ENCODE measurements around the gene SCUBE1. TPM values are rescaled to one million over a fixed set of nuclear protein-coding genes. Genes with fewer than 3 reads are reported as not detected.
"Not testable (repeated sequence)": the region's sequence is repeated elsewhere in the genome, so short reads cannot be mapped to it uniquely, and the experiment has no call there.

The SCUBE1 gene
- total and polyA plus RNA-seq, 2 experiments from 2014 or later: 2.1 to 2.2 TPM

DNA sequence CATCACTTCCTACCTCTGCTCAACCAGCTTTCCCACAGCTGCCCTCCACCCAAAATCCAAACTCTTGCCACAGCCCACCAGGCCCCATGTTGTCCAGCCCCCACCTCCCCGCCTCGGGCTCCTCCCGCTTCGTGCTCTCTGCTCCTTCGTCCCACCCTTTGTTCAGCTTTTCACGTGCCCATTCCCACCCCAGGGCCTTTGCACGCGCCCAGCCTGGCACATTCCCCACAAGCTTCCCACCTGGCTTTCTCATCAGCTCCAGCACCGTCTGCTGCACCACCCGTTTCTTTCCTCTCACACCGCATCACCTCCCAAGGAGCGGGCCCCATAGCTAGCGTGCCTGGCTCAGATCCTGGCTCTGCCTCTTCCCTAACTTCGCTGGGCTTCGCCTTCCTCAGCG lies 54.8 kb downstream of the SCUBE1 start:
- Histone ChIP-seq H3K36me3 (replicated peaks; ENCODE audit: insufficient read depth, low read depth) (no peaks in the 10 kb centered on the region), H3K9me3 (ENCODE audit: low read depth) (no peaks in the 10 kb centered on the region), H3K4me3 (no peak overlapping the region), H3K9me2 (replicated peaks; ENCODE audit: insufficient read depth) (no peaks in the 10 kb centered on the region), H3K27me3 (no peaks in the 10 kb centered on the region), H3K4me1 (ENCODE audit: insufficient read depth) (peaks cover 40% of the 10 kb centered on the region), H3K79me2 (no peaks in the 10 kb centered on the region), H3K4me2 (no peak overlapping the region), H4K20me1 (ENCODE audit: insufficient read depth, poor library complexity, severe bottlenecking) (no peaks in the 10 kb centered on the region), H3K27ac (no peak overlapping the region), H2AFZ (no peak overlapping the region)
- over 99% methylated on average over 16 of the region's 16 CpGs for WGBS (ENCODE audit: low lambda C conversion rate, missing lambda C conversion rate)
- DNase-seq (ENCODE audit: low spot score): no peak
- TF ChIP-seq EZH2phosphoT487 (IDR thresholded peaks at IDR 0.05; ENCODE audit: low read depth, severe bottlenecking, unreplicated experiment): no peak

- TF ChIP-seq EZH2 (IDR thresholded peaks at IDR 0.05; ENCODE audit: borderline replicate concordance) (no peak), CTCF (IDR thresholded peaks at IDR 0.05; ENCODE audit: poor library complexity) (no peak), EZH2phosphoT487 (IDR thresholded peaks at IDR 0.05; ENCODE audit: low read depth, severe bottlenecking, unreplicated experiment) (no peak)
- no peak overlapping the region for H3K27ac ChIP-seq
- no peak for DNase-seq (ENCODE audit: low spot score)
- no peaks in the 10 kb centered on the region for H3K27me3 ChIP-seq
- H3K9me3 ChIP-seq (ENCODE audit: low read depth): no peaks in the 10 kb centered on the region
- H3K79me2 ChIP-seq: no peaks in the 10 kb centered on the region
- no peak overlapping the region for H3K4me3 ChIP-seq
- no peaks in the 10 kb centered on the region for H3K36me3 ChIP-seq (replicated peaks; ENCODE audit: insufficient read depth, low read depth)
- H3K4me1 ChIP-seq (ENCODE audit: insufficient read depth): peaks cover 31% of the 10 kb centered on the region
- H3K9me2 ChIP-seq (replicated peaks; ENCODE audit: insufficient read depth): no peaks in the 10 kb centered on the region
- no peak overlapping the region for H3K4me2 ChIP-seq
- no peak overlapping the region for H2AFZ ChIP-seq
- WGBS (ENCODE audit: low lambda C conversion rate, missing lambda C conversion rate): 83% methylated on average over 4 of the region's 4 CpGs
- no peaks in the 10 kb centered on the region for H4K20me1 ChIP-seq (ENCODE audit: insufficient read depth, poor library complexity, severe bottlenecking)
These were observed 55.7 kb downstream of the SCUBE1 start for GRCh38 chr22:43287441-43287840.

GRCh38 chr22:43281394-43281793 lies 61.8 kb downstream of the SCUBE1 start:
- Histone ChIP-seq H3K4me3 (no peak overlapping the region), H3K36me3 (replicated peaks; ENCODE audit: insufficient read depth, low read depth) (no peaks in the 10 kb centered on the region), H3K4me2 (no peak overlapping the region), H3K4me1 (ENCODE audit: insufficient read depth) (peaks cover 7% of the 10 kb centered on the region), H4K20me1 (ENCODE audit: insufficient read depth, poor library complexity, severe bottlenecking) (no peaks in the 10 kb centered on the region), H3K27ac (no peak overlapping the region), H3K79me2 (no peaks in the 10 kb centered on the region), H3K9me3 (ENCODE audit: low read depth) (no peaks in the 10 kb centered on the region), H3K9me2 (replicated peaks; ENCODE audit: insufficient read depth) (no peaks in the 10 kb centered on the region), H2AFZ (no peak overlapping the region), H3K27me3 (no peaks in the 10 kb centered on the region)
- no peak for TF ChIP-seq EZH2 (IDR thresholded peaks at IDR 0.05; ENCODE audit: borderline replicate concordance)
- no peak for DNase-seq (ENCODE audit: low spot score)
- WGBS (ENCODE audit: low lambda C conversion rate, missing lambda C conversion rate): 81% methylated on average over 2 of the region's 2 CpGs

- H3K4me3 ChIP-seq; H2AFZ ChIP-seq; H3K36me3 ChIP-seq (replicated peaks; ENCODE audit: insufficient read depth, low read depth); H3K4me2 ChIP-seq; H3K79me2 ChIP-seq; H3K27me3 ChIP-seq; H3K9me2 ChIP-seq (replicated peaks; ENCODE audit: insufficient read depth); H3K27ac ChIP-seq; H4K20me1 ChIP-seq (ENCODE audit: insufficient read depth, poor library complexity, severe bottlenecking); H3K4me1 ChIP-seq (ENCODE audit: insufficient read depth); DNase-seq (ENCODE audit: low spot score); H3K9me3 ChIP-seq (ENCODE audit: low read depth): not testable (repeated sequence)
- WGBS (ENCODE audit: low lambda C conversion rate, missing lambda C conversion rate): 81% methylated on average over 3 of the region's 3 CpGs
These were observed 62.7 kb downstream of the SCUBE1 start for GRCh38 chr22:43280523-43280886.

DNA sequence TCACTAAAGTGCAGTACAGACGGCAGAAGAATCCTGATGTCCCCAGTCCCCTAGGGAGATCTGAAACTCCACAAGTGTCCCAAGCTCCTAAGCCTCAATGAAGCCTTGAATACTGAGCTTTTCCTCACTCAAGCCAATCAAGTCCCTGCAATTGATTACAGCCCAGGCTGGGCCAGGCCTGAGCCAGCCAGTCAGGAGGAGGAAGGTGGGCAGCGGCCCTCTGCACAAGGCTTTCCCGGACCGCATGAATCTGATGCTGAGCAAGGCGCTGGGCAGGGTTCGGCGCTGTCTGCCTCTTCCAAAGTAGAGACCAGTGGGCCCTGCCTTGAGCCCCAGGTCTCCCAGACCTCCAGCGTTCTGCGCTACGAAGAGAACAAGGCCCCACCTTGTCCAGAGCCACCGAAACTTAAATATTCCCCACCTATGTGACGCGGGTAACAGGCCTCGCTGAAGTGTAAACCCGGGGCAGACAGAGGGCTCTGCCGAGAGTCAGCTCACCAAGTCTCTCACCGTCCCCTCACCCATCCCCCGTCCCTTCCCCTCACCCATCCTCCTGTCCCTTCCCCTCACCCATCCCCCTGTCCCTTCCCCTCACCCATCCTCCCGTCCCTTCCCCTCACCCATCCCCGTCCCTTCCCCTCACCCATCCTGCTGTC lies 63.2 kb downstream of the SCUBE1 start:
- H3K27ac ChIP-seq: no peak overlapping the region

More for the DNA sequence above, 63.2 kb downstream of the SCUBE1 start:
- no peaks in the 10 kb centered on the region for H3K79me2 ChIP-seq
- no peak overlapping the region for H3K4me2 ChIP-seq
- H3K4me3 ChIP-seq: no peak overlapping the region
- no peaks in the 10 kb centered on the region for H3K27me3 ChIP-seq
- 73% methylated on average over 16 of the region's 20 CpGs for WGBS (ENCODE audit: low lambda C conversion rate, missing lambda C conversion rate)
- no peak overlapping the region for H2AFZ ChIP-seq
- TF ChIP-seq CTCF (IDR thresholded peaks at IDR 0.05; ENCODE audit: poor library complexity) (no peak), EZH2 (IDR thresholded peaks at IDR 0.05; ENCODE audit: borderline replicate concordance) (no peak), EZH2phosphoT487 (IDR thresholded peaks at IDR 0.05; ENCODE audit: low read depth, severe bottlenecking, unreplicated experiment) (no peak)
- H3K4me1 ChIP-seq (ENCODE audit: insufficient read depth): peaks cover 7% of the 10 kb centered on the region
- no peaks in the 10 kb centered on the region for H4K20me1 ChIP-seq (ENCODE audit: insufficient read depth, poor library complexity, severe bottlenecking)
- H3K9me2 ChIP-seq (replicated peaks; ENCODE audit: insufficient read depth): no peaks in the 10 kb centered on the region
- H3K36me3 ChIP-seq (replicated peaks; ENCODE audit: insufficient read depth, low read depth): no peaks in the 10 kb centered on the region
- H3K9me3 ChIP-seq (ENCODE audit: low read depth): no peaks in the 10 kb centered on the region
- DNase-seq (ENCODE audit: low spot score): no peak
